Activated naive CD8-positive, alpha-beta T cell (primary cell): Measurements from ENCODE around the gene CXCL17.

Experiments
- H3K27ac Mint-ChIP-seq: one replicate; pipeline ENCODE4 v1.8.0; 2021; ENCODE audit warnings: mixed read lengths
- H3K27me3 Mint-ChIP-seq: one replicate; pipeline ENCODE4 v1.8.0; 2021; ENCODE audit warnings: mixed read lengths
- H3K36me3 Mint-ChIP-seq: one replicate; pipeline ENCODE4 v1.8.0; 2021; ENCODE audit warnings: mixed read lengths
- H3K4me1 Mint-ChIP-seq: one replicate; pipeline ENCODE4 v1.8.0; 2021; ENCODE audit warnings: low read depth, mixed read lengths
- H3K4me3 Mint-ChIP-seq: one replicate; pipeline ENCODE4 v1.8.0; 2021; ENCODE audit warnings: mild to moderate bottlenecking, mixed read lengths
- H3K9me3 Mint-ChIP-seq: one replicate; pipeline ENCODE4 v1.8.0; 2021; ENCODE audit warnings: low read depth, mixed read lengths

The CXCL17 gene

DNA sequence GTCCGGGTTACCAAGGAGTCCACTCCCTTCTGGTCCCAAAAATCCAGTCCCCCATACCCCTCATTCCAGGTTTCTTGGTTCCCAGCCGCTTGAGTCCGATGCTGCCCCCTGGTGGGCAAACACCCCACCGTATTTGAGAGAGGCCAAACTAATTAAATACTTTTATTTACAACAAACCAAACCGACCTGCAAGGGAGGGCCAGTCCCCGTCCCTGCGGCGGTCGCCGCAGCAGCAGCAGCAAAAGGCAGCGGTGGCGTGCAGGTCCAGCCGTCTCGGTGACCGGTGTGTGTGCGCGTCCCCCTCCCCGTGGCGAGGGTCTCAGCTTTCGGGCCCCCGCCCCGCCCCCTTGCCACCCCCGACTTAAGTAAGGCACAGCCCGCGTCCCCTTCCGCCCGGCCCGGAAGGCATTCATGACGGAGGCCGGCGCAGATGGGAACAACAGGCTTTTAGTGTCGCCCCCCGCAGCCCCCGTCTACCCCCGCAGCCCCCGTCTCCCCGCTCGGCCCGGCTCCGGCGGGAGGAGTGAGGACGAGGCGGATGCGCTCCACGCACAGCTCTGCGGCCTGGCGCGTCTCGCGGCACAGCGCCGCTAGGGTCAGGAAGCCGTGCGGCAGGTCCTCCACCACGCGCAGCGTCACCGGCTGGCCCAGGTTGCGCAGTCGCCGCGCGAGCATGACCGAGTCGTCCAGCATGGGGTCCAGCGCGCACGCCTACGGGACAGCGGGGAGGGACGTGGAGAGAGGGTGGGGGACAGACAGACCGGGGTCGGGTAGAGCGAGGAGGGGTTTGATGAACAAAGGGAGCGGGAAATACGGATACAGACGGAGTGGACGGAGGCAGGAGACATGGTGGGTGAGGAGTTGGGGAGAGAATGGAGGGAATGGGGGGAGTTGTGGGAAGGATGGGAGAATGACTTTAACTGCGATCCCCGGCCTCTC is 41.1 kb downstream of the CXCL17 start:
- no peaks in the 10 kb centered on the region for H3K27me3 Mint-ChIP-seq

GRCh38 chr19:42400404-42400803 is 42.3 kb downstream of the CXCL17 start:
- no peaks in the 10 kb centered on the region for H3K9me3 Mint-ChIP-seq
- no peaks in the 10 kb centered on the region for H3K36me3 Mint-ChIP-seq
- no peaks in the 10 kb centered on the region for H3K27me3 Mint-ChIP-seq
- H3K4me1 Mint-ChIP-seq = peaks cover 26% of the 10 kb centered on the region
- peak overlapping the region; percentile 82 for H3K4me3 Mint-ChIP-seq
- H3K27ac Mint-ChIP-seq = no peak overlapping the region

More for the DNA sequence above, 41.1 kb downstream of the CXCL17 start:
- peak overlapping the region; percentile 83 for H3K4me3 Mint-ChIP-seq
- peak overlapping the region; percentile 50 for H3K27ac Mint-ChIP-seq
- no peaks in the 10 kb centered on the region for H3K36me3 Mint-ChIP-seq
- peaks cover 20% of the 10 kb centered on the region for H3K4me1 Mint-ChIP-seq
- H3K9me3 Mint-ChIP-seq = no peaks in the 10 kb centered on the region

DNA sequence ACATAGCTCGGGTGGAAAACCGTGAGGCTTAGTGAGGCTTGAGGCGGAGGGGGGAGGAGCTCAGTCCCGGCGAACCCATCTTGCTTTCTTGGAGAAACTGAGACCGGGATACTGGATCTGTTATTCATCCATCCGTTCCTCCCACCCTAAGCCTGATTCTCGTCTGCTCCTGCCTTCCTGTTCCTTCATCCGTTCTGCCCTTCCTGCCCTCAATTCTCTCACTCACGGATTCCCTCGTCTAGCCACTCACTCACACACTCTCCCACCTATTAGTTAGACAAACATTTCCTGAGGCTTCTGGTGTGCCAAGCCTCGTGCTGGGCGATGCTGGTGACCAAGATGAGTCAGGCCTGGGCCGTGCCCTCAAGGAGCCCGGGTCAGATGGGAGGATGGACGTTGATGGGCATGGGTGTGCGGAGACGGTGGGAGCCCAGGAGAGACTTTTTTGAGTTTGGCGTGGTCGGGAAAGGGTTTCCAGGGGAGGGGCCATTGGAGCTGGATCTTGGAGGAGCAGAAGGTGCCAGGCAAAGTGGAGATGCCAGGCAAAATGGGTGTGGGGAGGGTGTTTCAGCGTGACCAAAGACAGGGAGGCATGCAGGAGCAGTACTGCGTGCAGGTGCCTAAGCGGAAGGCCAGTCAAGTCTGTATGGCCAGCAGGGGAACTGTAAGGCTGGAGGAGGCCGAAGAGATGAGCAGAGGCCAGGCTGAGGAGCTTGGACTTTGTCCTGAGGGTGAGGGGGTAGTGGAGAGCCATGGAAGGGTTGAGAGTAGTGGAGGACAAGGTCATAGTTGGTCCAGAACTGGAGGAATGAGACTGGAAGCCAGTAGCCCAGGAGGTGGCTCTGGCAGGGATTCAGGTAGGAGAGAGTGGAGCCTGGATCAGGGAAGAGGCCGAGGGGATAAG is 45.2 kb downstream of the CXCL17 start:
- Mint-ChIP-seq H3K27ac (peak overlapping the region; percentile 89), H3K4me3 (peak overlapping the region; percentile 86), H3K36me3 (no peaks in the 10 kb centered on the region), H3K9me3 (no peaks in the 10 kb centered on the region), H3K4me1 (peaks cover 29% of the 10 kb centered on the region), H3K27me3 (no peaks in the 10 kb centered on the region)

GRCh38 chr19:42396381-42397262 is 46.1 kb downstream of the CXCL17 start:
- H3K27me3 Mint-ChIP-seq = no peaks in the 10 kb centered on the region
- H3K4me1 Mint-ChIP-seq = peaks cover 25% of the 10 kb centered on the region
- peak overlapping the region; percentile 89 for H3K27ac Mint-ChIP-seq
- peak overlapping the region; percentile 86 for H3K4me3 Mint-ChIP-seq
- H3K36me3 Mint-ChIP-seq = no peaks in the 10 kb centered on the region
- no peaks in the 10 kb centered on the region for H3K9me3 Mint-ChIP-seq

DNA sequence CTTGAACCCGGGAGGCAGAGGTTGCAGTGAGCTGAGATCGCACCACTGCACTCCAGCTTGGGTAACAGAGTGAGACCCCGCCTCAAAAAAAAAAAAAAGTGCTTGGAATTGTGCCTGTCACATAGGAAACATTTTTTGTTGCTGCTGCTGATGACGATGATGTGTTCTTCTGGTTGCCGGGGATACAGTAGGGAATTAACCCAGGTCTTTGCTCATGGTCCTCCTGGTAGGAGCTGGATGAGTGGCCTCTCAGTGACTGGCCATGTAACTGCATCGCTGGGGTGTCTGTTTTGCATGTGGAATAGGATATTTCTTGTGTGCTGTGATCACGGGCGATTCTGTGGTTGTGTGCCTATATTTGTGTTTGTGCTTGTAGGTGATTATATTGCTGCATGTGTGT is 48.0 kb downstream of the CXCL17 start:
- Mint-ChIP-seq H3K36me3 (no peaks in the 10 kb centered on the region), H3K27ac (no peak overlapping the region), H3K4me3 (no peak overlapping the region), H3K27me3 (peaks cover 3% of the 10 kb centered on the region), H3K4me1 (peaks cover 20% of the 10 kb centered on the region), H3K9me3 (no peaks in the 10 kb centered on the region)

DNA sequence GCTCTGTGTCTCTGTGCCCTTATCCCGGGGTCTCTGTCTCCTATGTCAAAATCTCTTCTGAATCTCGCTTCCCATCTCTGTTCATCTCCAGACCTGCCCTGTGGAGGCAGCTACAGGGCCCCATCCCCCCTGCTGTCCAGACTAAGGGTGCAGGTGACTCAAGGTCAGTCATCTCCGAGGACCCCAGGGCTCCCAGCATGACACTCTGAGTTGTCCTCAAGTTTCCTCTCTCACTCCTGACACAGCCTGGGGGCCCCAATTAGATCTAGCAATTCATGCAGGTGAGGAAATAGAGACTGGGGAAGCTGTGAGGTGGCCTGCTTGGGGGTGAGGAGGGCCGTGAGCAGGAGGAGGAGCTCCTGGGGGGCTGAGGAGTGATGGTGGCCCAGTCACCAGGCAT is 50.6 kb downstream of the CXCL17 start:
- Mint-ChIP-seq H3K27me3 (peaks cover 8% of the 10 kb centered on the region), H3K4me3 (no peak overlapping the region), H3K36me3 (no peaks in the 10 kb centered on the region), H3K27ac (no peak overlapping the region), H3K4me1 (peaks cover 11% of the 10 kb centered on the region), H3K9me3 (no peaks in the 10 kb centered on the region)

- no peak within 1 kb of the TSS for H3K27ac Mint-ChIP-seq
- peaks cover 15% of the 10 kb centered on the region for H3K27me3 Mint-ChIP-seq
- H3K4me3 Mint-ChIP-seq = no peak within 1 kb of the TSS
- H3K4me1 Mint-ChIP-seq = peaks cover 7% of the 10 kb centered on the region
- no peaks in the 10 kb centered on the region for H3K36me3 Mint-ChIP-seq
- H3K9me3 Mint-ChIP-seq = no peaks in the 10 kb centered on the region
Observed at GRCh38 chr19:42389899-42390298, 52.8 kb downstream of the CXCL17 start, which contains the start of gene CNFN. Gene CNFN, minus strand, starts transcription at chr19:42390297. Its CDS starts 1,260 bp downstream, at chr19:42389037.

GRCh38 chr19:42388851-42389489 is 53.8 kb downstream of the CXCL17 start:
- no peaks in the 10 kb centered on the region for H3K36me3 Mint-ChIP-seq
- no peak overlapping the region for H3K4me3 Mint-ChIP-seq
- no peaks in the 10 kb centered on the region for H3K9me3 Mint-ChIP-seq
- peaks cover 15% of the 10 kb centered on the region for H3K27me3 Mint-ChIP-seq
- no peak overlapping the region for H3K27ac Mint-ChIP-seq
- peaks cover 5% of the 10 kb centered on the region for H3K4me1 Mint-ChIP-seq

- Mint-ChIP-seq H3K27ac (no peak overlapping the region), H3K27me3 (peaks cover 24% of the 10 kb centered on the region), H3K9me3 (no peaks in the 10 kb centered on the region)
Observed at GRCh38 chr19:42386974-42387707, 55.6 kb downstream of the CXCL17 start.

GRCh38 chr19:42380155-42380554 is 62.6 kb downstream of the CXCL17 start:
- H3K4me1 Mint-ChIP-seq = peaks cover 4% of the 10 kb centered on the region
- peaks cover 10% of the 10 kb centered on the region for H3K27me3 Mint-ChIP-seq
- H3K27ac Mint-ChIP-seq = no peak overlapping the region
- H3K4me3 Mint-ChIP-seq = no peak overlapping the region
- no peaks in the 10 kb centered on the region for H3K9me3 Mint-ChIP-seq
- no peaks in the 10 kb centered on the region for H3K36me3 Mint-ChIP-seq

More at GRCh38 chr19:42386974-42387707, 55.6 kb downstream of the CXCL17 start:
- H3K4me1 Mint-ChIP-seq = peaks cover 5% of the 10 kb centered on the region
- no peaks in the 10 kb centered on the region for H3K36me3 Mint-ChIP-seq
- peak overlapping the region; percentile 50 for H3K4me3 Mint-ChIP-seq
